Measurements from ENCODE around the gene DSTYK.

DSTYK gene

DNA sequence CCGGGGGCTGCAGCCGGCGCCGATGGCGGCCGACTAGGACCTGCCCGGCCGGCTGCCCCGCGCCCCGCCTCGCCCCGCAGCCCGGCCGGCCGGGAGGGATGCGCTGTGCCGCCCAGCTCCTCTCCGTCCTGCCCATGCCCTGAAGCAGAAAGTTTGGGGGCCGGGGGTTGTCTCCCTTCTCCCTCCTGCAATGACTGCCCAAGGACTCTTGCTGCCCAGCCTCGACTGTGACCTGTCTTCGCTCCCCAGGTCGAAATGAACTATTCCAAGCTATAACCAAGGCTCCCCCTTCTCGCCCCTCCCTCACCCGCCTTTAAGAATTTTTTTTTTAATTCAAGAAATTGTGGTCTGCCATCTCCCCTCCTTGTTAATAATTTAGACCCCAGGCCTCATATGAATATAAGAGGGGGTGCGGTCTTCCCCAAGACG lies 16.6 kb upstream of the DSTYK start:
- no peak for DNase-seq (ENCODE audit: low read depth)
- H3K4me3 ChIP-seq (ENCODE audit: low read length), result peak overlapping the region; percentile 49
- TF ChIP-seq, protein P1, sequence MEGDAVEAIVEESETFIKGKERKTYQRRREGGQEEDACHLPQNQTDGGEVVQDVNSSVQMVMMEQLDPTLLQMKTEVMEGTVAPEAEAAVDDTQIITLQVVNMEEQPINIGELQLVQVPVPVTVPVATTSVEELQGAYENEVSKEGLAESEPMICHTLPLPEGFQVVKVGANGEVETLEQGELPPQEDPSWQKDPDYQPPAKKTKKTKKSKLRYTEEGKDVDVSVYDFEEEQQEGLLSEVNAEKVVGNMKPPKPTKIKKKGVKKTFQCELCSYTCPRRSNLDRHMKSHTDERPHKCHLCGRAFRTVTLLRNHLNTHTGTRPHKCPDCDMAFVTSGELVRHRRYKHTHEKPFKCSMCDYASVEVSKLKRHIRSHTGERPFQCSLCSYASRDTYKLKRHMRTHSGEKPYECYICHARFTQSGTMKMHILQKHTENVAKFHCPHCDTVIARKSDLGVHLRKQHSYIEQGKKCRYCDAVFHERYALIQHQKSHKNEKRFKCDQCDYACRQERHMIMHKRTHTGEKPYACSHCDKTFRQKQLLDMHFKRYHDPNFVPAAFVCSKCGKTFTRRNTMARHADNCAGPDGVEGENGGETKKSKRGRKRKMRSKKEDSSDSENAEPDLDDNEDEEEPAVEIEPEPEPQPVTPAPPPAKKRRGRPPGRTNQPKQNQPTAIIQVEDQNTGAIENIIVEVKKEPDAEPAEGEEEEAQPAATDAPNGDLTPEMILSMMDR (IDR thresholded peaks at IDR 0.05; ENCODE audit: insufficient read depth, low read depth, low read length, missing control alignments), result no peak

DNA sequence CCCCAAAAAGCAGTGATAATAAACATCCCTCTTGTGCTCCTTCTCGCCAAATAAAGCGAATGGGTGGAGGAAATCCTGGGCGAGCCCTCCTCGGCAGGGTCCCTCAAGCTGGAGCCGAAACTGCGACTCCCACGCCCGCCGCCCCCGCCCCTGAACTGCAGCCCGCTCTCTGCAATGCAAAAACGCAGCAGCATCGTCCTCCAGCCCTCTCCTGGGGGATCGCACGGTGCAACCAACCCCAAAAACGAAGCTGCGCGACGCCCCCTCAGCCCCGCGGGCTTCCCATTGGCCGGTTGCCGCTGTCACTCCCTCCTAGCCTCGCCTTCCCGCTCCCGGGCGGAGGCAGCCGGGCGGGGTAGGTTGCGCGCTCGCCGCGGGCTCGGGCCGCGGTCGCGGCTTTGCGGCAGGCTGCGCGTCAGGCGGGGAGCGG lies 16.1 kb upstream of the DSTYK start, which contains the start of gene TMCC2:
TSS of gene TMCC2 (plus strand) at position 363 of the 430 bp plus-strand sequence. CDS start 619 bp downstream, outside the sequence.
- H3K4me3 ChIP-seq (ENCODE audit: low read length), result peak within 1 kb of the TSS; percentile 53
- TF ChIP-seq, protein P1 (IDR thresholded peaks at IDR 0.05; ENCODE audit: insufficient read depth, low read depth, low read length, missing control alignments), result no peak
- peak; percentile 83 for DNase-seq (ENCODE audit: low read depth)

DNA sequence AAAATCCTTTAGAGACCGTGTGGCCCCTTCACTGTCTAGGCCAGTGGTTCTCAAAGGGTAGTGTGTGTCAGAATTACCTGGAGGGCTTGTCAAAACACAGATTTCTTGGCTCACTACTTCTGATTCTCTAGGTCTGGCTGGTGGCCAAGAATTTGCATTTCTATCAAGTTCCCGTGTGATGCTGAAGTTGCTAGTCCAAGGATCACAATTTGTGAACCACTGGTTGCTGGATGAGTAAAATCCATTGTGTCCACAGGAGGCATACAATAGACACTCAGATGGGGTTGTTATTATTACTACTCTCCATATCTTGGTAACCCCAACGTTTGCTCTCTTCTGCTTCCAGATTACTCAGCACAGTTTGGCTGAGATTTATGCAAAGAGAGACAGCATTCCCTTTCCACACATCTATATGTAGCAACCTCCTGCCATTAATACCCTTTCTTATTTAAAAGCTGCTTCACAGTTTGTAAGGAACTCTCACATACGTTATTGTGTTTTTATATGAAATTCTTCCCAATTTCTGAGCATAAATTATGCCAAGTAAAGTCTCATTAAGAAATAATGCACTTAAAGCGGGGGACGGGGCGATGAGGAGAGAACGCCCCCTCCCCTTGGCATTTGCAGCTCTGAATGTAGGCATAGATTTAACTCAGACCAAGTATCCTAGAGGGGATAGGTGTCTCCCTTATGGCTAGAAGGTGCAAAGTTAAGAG lies 15.5 kb upstream of the DSTYK start:
- peak; percentile 96 for DNase-seq (ENCODE audit: low read depth)
- peak overlapping the region; percentile 53 for H3K4me3 ChIP-seq (ENCODE audit: low read length)
- TF ChIP-seq, protein P1 (IDR thresholded peaks at IDR 0.05; ENCODE audit: insufficient read depth, low read depth, low read length, missing control alignments), result no peak

DNA sequence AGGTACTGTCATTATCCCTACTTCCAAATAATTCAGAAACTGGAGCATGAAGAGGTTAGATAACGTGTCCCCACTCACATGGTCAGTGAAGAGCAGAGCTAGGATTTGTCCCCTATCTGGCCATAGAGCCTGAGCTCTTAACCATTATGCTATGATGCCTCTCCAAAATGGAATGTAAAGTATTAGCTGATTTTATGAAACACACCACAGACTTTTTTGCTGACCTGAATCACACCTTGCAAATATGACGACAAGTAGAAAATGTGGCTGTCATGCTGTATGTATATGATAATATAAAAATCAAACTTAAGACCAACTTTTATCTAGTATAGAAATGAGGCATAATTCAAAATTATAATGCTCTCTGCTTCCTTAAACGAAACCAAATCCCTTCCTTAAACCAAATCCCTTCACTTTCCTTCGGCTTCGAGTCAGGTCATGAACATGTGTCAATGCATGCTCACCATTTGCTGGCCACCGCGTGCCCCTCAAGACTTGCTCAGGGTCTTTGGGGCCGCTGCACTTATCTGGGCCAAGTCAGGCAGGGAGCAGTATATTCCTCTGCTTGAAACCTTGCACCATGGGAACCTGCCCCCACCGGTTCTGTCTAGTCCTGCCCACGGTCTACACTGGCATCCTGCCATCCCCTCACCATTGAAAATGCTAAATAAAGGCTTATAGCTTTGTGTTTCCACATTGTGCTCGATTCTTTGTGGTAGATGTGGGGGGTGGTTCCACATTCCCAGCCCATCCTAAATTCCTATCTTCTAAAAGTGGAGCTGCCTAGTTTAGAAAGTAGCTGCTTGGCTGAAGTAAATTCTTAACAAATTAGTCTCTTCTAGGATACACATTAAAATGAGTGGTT lies 14.6 kb upstream of the DSTYK start:
- TF ChIP-seq, protein P1 (IDR thresholded peaks at IDR 0.05; ENCODE audit: insufficient read depth, low read depth, low read length, missing control alignments), result no peak
- no peak overlapping the region for H3K4me3 ChIP-seq (ENCODE audit: low read length)
- DNase-seq (ENCODE audit: low read depth), result peak; percentile 79

DNA sequence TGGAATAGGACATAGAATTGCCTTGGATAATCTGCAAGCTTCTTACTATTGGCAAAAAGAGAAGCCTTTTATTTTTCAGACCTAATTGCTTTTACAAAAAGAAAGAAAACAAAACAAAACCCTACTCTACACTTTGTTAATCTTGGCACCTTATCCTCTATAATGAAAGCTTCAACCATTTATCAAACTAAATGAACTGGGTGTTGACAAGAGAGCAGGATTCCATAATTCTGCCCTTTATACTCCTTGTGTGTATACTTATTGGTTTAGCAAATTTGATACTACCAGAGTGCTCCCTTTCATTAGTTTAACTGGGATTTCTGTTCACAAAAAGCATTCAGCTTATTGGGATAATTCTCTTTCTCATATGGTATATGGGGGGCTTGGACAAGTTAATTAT lies 13.2 kb upstream of the DSTYK start:
- no peak overlapping the region for H3K4me3 ChIP-seq (ENCODE audit: low read length)
- TF ChIP-seq, protein P1 (IDR thresholded peaks at IDR 0.05; ENCODE audit: insufficient read depth, low read depth, low read length, missing control alignments), result no peak

DNA sequence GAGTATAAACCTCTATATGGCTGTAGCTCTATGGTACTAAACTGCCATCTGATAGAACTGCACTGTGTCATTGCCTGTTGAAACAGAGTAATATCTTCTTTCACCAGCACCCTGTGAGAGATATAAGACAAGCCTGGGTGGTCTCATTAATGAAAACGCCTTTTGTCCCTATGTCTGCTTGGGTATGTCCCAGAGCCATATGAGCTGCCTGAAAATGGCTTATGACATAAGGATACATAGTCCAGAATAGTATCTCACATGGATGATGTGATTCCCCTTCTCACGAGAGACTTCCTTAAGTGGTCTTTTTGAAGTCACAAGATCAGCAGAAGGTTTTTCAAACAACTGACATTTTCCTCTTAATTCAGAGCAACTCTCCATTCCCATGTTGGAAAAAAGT lies 8.9 kb upstream of the DSTYK start:
- no peak overlapping the region for H3K4me3 ChIP-seq (ENCODE audit: low read length)
- no peak for DNase-seq (ENCODE audit: low read depth)
- TF ChIP-seq, protein P1 (IDR thresholded peaks at IDR 0.05; ENCODE audit: insufficient read depth, low read depth, low read length, missing control alignments), result no peak

More for the DNA sequence above, 13.2 kb upstream of the DSTYK start:
- DNase-seq (ENCODE audit: low read depth), result no peak
